SK-N-SH treated with all-trans-retinoic acid at 6 μM for 48 hours (cell line): ENCODE results near the gene PRPF31.

Experiments
- ATAC-seq: fragments of 200-7000 bp; cut with Tn5 transposase; 3 replicates; pipeline ENCODE4 v1.9.1; 2020; ENCODE audit warnings: mild to moderate bottlenecking, moderate library complexity
- ARNTL ChIP-seq: fragments of 450-650 bp; formaldehyde crosslinking; IDR thresholded peaks from 2 replicates; pipeline ENCODE4 v1.5.0; 2020; ENCODE audit warnings: low read depth, mild to moderate bottlenecking, moderate library complexity, borderline replicate concordance
- BACH2 ChIP-seq: fragments of 250-450 bp; sonication (Bioruptor Pico); IDR thresholded peaks from 2 replicates; pipeline ENCODE4 v1.9.0; 2021; ENCODE audit warnings: mild to moderate bottlenecking, borderline replicate concordance
- CSDC2 ChIP-seq: fragments of 250-450 bp; sonication (Bioruptor Pico); IDR thresholded peaks from 2 replicates; pipeline ENCODE4 v1.5.0; 2020; ENCODE audit warnings: mild to moderate bottlenecking, moderate library complexity
- ESRRG ChIP-seq: fragments of 250-450 bp; sonication (Bioruptor Pico); IDR thresholded peaks from 2 replicates; pipeline ENCODE4 v1.6.1; 2021; ENCODE audit warnings: mild to moderate bottlenecking
- GLIS3 ChIP-seq: fragments of 250-450 bp; sonication (Bioruptor Pico); IDR thresholded peaks from 2 replicates; pipeline ENCODE4 v1.5.0; 2020; ENCODE audit warnings: mild to moderate bottlenecking, moderate library complexity
- OSR1 ChIP-seq: fragments of 250-450 bp; sonication (Bioruptor Pico); IDR thresholded peaks from 2 replicates; pipeline ENCODE4 v1.8.0; 2022; ENCODE audit warnings: moderate library complexity, mild to moderate bottlenecking, inconsistent platforms
- PPARA ChIP-seq: fragments of 250-450 bp; sonication (Bioruptor Pico); IDR thresholded peaks from 2 replicates; pipeline ENCODE4 v1.5.0; 2020; ENCODE audit warnings: mild to moderate bottlenecking, borderline replicate concordance
- SNAI2 ChIP-seq: fragments of 250-450 bp; sonication (Bioruptor Pico); IDR thresholded peaks from 2 replicates; pipeline ENCODE4 v1.5.0; 2020; ENCODE audit warnings: mild to moderate bottlenecking, moderate library complexity
- TCF4 ChIP-seq: fragments of 250-450 bp; sonication (Bioruptor Pico); IDR thresholded peaks from 2 replicates; pipeline ENCODE4 v1.8.0; 2021; ENCODE audit warnings: mild to moderate bottlenecking, moderate library complexity, borderline replicate concordance
- ZC3H10 ChIP-seq: fragments of 250-450 bp; sonication (Bioruptor Pico); IDR thresholded peaks from 2 replicates; pipeline ENCODE4 v1.5.1; 2021; ENCODE audit warnings: mild to moderate bottlenecking, moderate library complexity
- ZFP30 ChIP-seq: fragments of 450-650 bp; formaldehyde crosslinking; IDR thresholded peaks from 2 replicates; pipeline ENCODE4 v1.5.0; 2022; ENCODE audit warnings: mild to moderate bottlenecking, moderate library complexity
- ZNF565 ChIP-seq: fragments of 450-650 bp; formaldehyde crosslinking; conservative IDR thresholded peaks from 2 replicates; pipeline ENCODE4 v1.5.0; 2020; ENCODE audit warnings: low read depth, mild to moderate bottlenecking, moderate library complexity
- ZNF70 ChIP-seq: fragments of 450-650 bp; formaldehyde crosslinking; IDR thresholded peaks from 2 replicates; pipeline ENCODE4 v1.5.0; 2020; ENCODE audit warnings: mild to moderate bottlenecking, moderate library complexity
- ZNF8 ChIP-seq: fragments of 450-650 bp; formaldehyde crosslinking; IDR thresholded peaks from 2 replicates; pipeline ENCODE4 v1.5.0; 2020; ENCODE audit warnings: mild to moderate bottlenecking, moderate library complexity
- TF ChIP-seq, protein P1 (sequence below): fragments of 250-450 bp; sonication (Bioruptor Pico); IDR thresholded peaks from 2 replicates; pipeline ENCODE4 v1.5.0; 2020; ENCODE audit warnings: mild to moderate bottlenecking, moderate library complexity
- TF ChIP-seq, protein P2 (sequence below): fragments of 250-450 bp; sonication (Bioruptor Pico); IDR thresholded peaks from 2 replicates; pipeline ENCODE4 v1.8.0; 2020; ENCODE audit warnings: mild to moderate bottlenecking, moderate library complexity, borderline replicate concordance
- TF ChIP-seq, protein P3 (sequence below): fragments of 250-450 bp; sonication (Bioruptor Pico); IDR thresholded peaks from 2 replicates; pipeline ENCODE4 v1.5.1; 2021; ENCODE audit warnings: mild to moderate bottlenecking, moderate library complexity
- TF ChIP-seq, protein P4 (sequence below): fragments of 250-450 bp; sonication (Bioruptor Pico); IDR thresholded peaks from 2 replicates; pipeline ENCODE4 v1.5.1; 2020; ENCODE audit warnings: low read depth, mild to moderate bottlenecking, moderate library complexity
- TF ChIP-seq, protein P5 (sequence below): fragments of 250-450 bp; sonication (Bioruptor Pico); IDR thresholded peaks from 2 replicates; pipeline ENCODE4 v1.8.0; 2021; ENCODE audit warnings: low read depth, mild to moderate bottlenecking, moderate library complexity, borderline replicate concordance

Gene PRPF31

DNA sequence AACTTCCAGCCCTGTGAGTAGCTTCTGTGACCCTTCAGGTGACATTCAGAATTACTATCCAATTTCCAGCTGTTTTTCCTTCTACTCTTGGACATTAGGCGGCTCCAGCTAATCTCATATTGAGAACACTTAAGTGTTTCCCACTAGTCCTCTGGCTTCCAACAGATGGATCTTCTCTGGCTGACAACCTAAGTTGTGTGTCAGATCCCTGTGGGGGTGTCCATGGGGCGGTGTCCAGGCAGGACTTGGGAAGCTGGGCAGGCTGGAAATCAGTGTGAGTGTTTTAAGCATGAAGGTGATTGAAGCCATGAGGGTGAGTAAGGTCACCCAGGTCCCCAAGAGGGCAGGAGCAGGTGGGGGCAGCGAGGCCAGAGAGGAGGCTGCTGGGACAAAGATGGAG lies 32.1 kb downstream of the PRPF31 start:
- no peak for TF ChIP-seq ZFP30
- TF ChIP-seq, protein P1, sequence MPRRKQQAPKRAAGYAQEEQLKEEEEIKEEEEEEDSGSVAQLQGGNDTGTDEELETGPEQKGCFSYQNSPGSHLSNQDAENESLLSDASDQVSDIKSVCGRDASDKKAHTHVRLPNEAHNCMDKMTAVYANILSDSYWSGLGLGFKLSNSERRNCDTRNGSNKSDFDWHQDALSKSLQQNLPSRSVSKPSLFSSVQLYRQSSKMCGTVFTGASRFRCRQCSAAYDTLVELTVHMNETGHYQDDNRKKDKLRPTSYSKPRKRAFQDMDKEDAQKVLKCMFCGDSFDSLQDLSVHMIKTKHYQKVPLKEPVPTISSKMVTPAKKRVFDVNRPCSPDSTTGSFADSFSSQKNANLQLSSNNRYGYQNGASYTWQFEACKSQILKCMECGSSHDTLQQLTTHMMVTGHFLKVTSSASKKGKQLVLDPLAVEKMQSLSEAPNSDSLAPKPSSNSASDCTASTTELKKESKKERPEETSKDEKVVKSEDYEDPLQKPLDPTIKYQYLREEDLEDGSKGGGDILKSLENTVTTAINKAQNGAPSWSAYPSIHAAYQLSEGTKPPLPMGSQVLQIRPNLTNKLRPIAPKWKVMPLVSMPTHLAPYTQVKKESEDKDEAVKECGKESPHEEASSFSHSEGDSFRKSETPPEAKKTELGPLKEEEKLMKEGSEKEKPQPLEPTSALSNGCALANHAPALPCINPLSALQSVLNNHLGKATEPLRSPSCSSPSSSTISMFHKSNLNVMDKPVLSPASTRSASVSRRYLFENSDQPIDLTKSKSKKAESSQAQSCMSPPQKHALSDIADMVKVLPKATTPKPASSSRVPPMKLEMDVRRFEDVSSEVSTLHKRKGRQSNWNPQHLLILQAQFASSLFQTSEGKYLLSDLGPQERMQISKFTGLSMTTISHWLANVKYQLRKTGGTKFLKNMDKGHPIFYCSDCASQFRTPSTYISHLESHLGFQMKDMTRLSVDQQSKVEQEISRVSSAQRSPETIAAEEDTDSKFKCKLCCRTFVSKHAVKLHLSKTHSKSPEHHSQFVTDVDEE = no peak
- TF ChIP-seq TCF4 (CRISPR knock-in tag) = no peak
- TF ChIP-seq, protein P2, sequence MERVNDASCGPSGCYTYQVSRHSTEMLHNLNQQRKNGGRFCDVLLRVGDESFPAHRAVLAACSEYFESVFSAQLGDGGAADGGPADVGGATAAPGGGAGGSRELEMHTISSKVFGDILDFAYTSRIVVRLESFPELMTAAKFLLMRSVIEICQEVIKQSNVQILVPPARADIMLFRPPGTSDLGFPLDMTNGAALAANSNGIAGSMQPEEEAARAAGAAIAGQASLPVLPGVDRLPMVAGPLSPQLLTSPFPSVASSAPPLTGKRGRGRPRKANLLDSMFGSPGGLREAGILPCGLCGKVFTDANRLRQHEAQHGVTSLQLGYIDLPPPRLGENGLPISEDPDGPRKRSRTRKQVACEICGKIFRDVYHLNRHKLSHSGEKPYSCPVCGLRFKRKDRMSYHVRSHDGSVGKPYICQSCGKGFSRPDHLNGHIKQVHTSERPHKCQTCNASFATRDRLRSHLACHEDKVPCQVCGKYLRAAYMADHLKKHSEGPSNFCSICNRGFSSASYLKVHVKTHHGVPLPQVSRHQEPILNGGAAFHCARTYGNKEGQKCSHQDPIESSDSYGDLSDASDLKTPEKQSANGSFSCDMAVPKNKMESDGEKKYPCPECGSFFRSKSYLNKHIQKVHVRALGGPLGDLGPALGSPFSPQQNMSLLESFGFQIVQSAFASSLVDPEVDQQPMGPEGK = no peak
- no peak for TF ChIP-seq ZNF70 (CRISPR knock-in tag)
- no peak for TF ChIP-seq ZC3H10
- no peak for TF ChIP-seq BACH2
- no peak for TF ChIP-seq ZNF8 (CRISPR knock-in tag)
- TF ChIP-seq, protein P3, sequence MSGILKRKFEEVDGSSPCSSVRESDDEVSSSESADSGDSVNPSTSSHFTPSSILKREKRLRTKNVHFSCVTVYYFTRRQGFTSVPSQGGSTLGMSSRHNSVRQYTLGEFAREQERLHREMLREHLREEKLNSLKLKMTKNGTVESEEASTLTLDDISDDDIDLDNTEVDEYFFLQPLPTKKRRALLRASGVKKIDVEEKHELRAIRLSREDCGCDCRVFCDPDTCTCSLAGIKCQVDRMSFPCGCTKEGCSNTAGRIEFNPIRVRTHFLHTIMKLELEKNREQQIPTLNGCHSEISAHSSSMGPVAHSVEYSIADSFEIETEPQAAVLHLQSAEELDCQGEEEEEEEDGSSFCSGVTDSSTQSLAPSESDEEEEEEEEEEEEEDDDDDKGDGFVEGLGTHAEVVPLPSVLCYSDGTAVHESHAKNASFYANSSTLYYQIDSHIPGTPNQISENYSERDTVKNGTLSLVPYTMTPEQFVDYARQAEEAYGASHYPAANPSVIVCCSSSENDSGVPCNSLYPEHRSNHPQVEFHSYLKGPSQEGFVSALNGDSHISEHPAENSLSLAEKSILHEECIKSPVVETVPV (CRISPR knock-in tag) = no peak
- TF ChIP-seq SNAI2 = no peak
- TF ChIP-seq GLIS3 (CRISPR knock-in tag) = no peak
- no peak for TF ChIP-seq CSDC2 (CRISPR knock-in tag)
- no peak for TF ChIP-seq OSR1 (CRISPR knock-in tag)
- TF ChIP-seq, protein P4, sequence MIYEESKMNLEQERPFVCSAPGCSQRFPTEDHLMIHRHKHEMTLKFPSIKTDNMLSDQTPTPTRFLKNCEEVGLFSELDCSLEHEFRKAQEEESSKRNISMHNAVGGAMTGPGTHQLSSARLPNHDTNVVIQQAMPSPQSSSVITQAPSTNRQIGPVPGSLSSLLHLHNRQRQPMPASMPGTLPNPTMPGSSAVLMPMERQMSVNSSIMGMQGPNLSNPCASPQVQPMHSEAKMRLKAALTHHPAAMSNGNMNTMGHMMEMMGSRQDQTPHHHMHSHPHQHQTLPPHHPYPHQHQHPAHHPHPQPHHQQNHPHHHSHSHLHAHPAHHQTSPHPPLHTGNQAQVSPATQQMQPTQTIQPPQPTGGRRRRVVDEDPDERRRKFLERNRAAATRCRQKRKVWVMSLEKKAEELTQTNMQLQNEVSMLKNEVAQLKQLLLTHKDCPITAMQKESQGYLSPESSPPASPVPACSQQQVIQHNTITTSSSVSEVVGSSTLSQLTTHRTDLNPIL (CRISPR knock-in tag) = no peak
- TF ChIP-seq ARNTL (CRISPR knock-in tag) = no peak
- no peak for TF ChIP-seq PPARA (CRISPR knock-in tag)
- TF ChIP-seq, protein P5, sequence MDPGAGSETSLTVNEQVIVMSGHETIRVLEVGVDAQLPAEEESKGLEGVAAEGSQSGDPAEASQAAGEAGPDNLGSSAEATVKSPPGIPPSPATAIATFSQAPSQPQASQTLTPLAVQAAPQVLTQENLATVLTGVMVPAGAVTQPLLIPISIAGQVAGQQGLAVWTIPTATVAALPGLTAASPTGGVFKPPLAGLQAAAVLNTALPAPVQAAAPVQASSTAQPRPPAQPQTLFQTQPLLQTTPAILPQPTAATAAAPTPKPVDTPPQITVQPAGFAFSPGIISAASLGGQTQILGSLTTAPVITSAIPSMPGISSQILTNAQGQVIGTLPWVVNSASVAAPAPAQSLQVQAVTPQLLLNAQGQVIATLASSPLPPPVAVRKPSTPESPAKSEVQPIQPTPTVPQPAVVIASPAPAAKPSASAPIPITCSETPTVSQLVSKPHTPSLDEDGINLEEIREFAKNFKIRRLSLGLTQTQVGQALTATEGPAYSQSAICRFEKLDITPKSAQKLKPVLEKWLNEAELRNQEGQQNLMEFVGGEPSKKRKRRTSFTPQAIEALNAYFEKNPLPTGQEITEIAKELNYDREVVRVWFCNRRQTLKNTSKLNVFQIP (CRISPR knock-in tag) = no peak
- no peak for ATAC-seq

DNA sequence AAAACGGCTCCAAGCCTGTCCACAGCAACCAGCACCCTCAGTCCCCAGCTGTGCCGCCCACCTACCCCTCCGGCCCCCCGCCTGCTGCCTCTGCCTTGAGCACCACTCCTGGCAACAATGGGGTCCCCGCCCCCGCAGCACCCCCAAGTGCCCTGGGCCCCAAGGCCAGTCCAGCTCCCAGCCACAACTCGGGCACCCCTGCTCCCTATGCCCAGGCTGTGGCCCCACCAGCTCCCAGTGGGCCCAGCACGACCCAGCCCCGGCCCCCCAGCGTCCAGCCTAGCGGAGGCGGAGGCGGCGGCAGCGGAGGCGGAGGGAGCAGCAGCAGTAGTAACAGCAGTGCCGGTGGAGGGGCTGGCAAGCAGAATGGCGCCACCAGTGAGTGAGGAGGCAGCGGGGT lies 32.6 kb downstream of the PRPF31 start:
- TF ChIP-seq OSR1 (CRISPR knock-in tag) (no peak), ZFP30 (no peak), PPARA (CRISPR knock-in tag) (no peak)
- TF ChIP-seq, protein P3 (CRISPR knock-in tag) = no peak
- TF ChIP-seq, all 23 proteins: peak for 0

DNA sequence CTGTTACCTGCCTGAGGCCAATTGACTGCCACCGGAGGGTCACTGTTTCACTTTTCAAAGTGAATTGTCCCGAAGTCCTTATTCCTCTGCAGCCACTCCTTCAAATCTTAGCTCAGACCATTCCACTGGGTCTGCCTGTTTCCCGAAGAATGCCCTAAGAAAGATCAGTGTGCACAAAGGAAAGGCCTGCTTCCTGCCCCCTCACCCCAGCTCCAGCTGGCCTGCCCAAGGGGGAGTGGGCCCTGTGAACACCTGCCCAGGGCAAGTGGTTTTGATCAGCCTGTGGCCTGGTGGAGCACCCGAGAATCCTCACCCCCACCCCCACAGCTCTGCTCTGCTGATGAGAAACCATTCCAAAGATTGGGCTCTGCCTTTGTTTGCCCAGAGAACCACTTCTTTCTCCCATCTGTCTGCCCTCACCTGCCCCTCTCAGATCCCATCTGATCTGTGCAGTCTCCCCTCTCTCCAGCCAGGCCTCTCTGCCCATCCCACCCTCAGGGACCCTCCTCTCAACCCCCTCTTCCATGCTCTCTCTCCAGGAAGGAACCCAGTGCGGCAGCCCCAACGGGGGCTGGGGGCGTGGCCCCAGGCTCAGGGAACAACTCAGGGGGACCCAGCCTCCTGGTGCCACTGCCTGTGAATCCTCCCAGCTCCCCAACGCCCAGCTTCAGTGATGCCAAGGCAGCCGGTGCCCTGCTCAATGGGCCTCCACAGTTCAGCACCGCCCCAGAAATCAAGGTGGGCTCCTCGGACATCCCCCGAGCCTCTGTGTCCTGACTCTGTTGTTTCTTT lies 33.7 kb downstream of the PRPF31 start:
- no peak for ATAC-seq
- TF ChIP-seq, protein P2 = no peak
- TF ChIP-seq ESRRG (CRISPR knock-in tag) (no peak), ZNF565 (CRISPR knock-in tag) (no peak), PPARA (CRISPR knock-in tag) (no peak), ZFP30 (no peak), ZNF8 (CRISPR knock-in tag) (no peak), TCF4 (CRISPR knock-in tag) (no peak), ZNF70 (CRISPR knock-in tag) (no peak)
- TF ChIP-seq, protein P1 = no peak

More for the DNA sequence above, 32.6 kb downstream of the PRPF31 start:
- ATAC-seq = no peak
